ENCODE results near the gene FCHSD2. TPM values are rescaled to one million over a fixed set of nuclear protein-coding genes. Genes with fewer than 3 reads are reported as not detected.

Gene FCHSD2
- total RNA-seq, 4 donors from 2014 or later: 6.7 to 14.7 (median 8.5) TPM

- WGBS, 2 donors: 90 to 93% methylated on average over 1 of the region's 1 CpG
- intact Hi-C loops (cut with DNase I; ENCODE audit: low total_unique reads): no loop called here
- TF ChIP-seq CTCF (IDR thresholded peaks at IDR 0.05): no peak
- no peak for TF ChIP-seq POLR2A (IDR thresholded peaks at IDR 0.05)
- no peak for DNase-seq (ENCODE audit: low spot score in 2 of 2)
- H3K4me3 ChIP-seq (ENCODE audit: low read depth, poor library complexity, severe bottlenecking): no peak overlapping the region
Measured at GRCh38 chr11:72965672-72966071, 176.4 kb downstream of the FCHSD2 start.

GRCh38 chr11:72962717-72963116 is 179.4 kb downstream of the FCHSD2 start:
- no peak for DNase-seq (ENCODE audit: low spot score in 2 of 2)
- H3K4me3 ChIP-seq (ENCODE audit: low read depth, poor library complexity, severe bottlenecking): no peak overlapping the region
- TF ChIP-seq CTCF (IDR thresholded peaks at IDR 0.05): no peak
- TF ChIP-seq POLR2A (IDR thresholded peaks at IDR 0.05): no peak
- intact Hi-C loops (cut with DNase I; ENCODE audit: low total_unique reads): no loop called here

GRCh38 chr11:72962084-72962483 is 180.0 kb downstream of the FCHSD2 start:
- intact Hi-C loops (cut with DNase I; ENCODE audit: low total_unique reads): no loop called here
- DNase-seq (ENCODE audit: low spot score in 2 of 2): no peak
- no peak overlapping the region for H3K4me3 ChIP-seq (ENCODE audit: low read depth, poor library complexity, severe bottlenecking)
- 89 to 91% methylated on average over 4 of the region's 4 CpGs for WGBS, 2 donors
- TF ChIP-seq CTCF (IDR thresholded peaks at IDR 0.05) (no peak), POLR2A (IDR thresholded peaks at IDR 0.05) (no peak)

- DNase-seq (ENCODE audit: low spot score in 2 of 2): no peak
- intact Hi-C loops (cut with DNase I; ENCODE audit: low total_unique reads): no loop called here
- no peak overlapping the region for H3K4me3 ChIP-seq (ENCODE audit: low read depth, poor library complexity, severe bottlenecking)
- TF ChIP-seq CTCF (IDR thresholded peaks at IDR 0.05) (no peak), POLR2A (IDR thresholded peaks at IDR 0.05) (no peak)
- 97% methylated on average over 3 of the region's 3 CpGs for WGBS, 2 donors
Measured at GRCh38 chr11:72959998-72960731, 182.0 kb downstream of the FCHSD2 start.

- intact Hi-C loops (cut with DNase I; ENCODE audit: low total_unique reads): no loop called here
- no peak overlapping the region for H3K4me3 ChIP-seq (ENCODE audit: low read depth, poor library complexity, severe bottlenecking)
- WGBS, 2 donors: 90% methylated on average over 2 of the region's 2 CpGs
- no peak for DNase-seq (ENCODE audit: low spot score in 2 of 2)
- TF ChIP-seq CTCF (IDR thresholded peaks at IDR 0.05): no peak
- no peak for TF ChIP-seq POLR2A (IDR thresholded peaks at IDR 0.05)
Measured at GRCh38 chr11:72958791-72959190, 183.3 kb downstream of the FCHSD2 start.

- 50 to 67% methylated on average over 1 of the region's 1 CpG for WGBS, 2 donors
- no peak overlapping the region for H3K4me3 ChIP-seq (ENCODE audit: low read depth, poor library complexity, severe bottlenecking)
- DNase-seq (ENCODE audit: low spot score in 2 of 2): no peak
- TF ChIP-seq CTCF (IDR thresholded peaks at IDR 0.05) (no peak), POLR2A (IDR thresholded peaks at IDR 0.05) (no peak)
- intact Hi-C loops (cut with DNase I; ENCODE audit: low total_unique reads): no loop called here
Measured at GRCh38 chr11:72955466-72955865, 186.7 kb downstream of the FCHSD2 start.

Data from lower leg skin (tissue), 4 donors.